OCI-LY1 (cell line): ENCODE results near the gene CALB2.

Source experiments
- H2AFZ ChIP-seq: fragments of 200-600 bp; sonication (generic), shearing (Covaris generic); 2 replicates; pipeline ENCODE4 v1.6.0; 2014; ENCODE audit warnings: antibody characterized with exemption, mild to moderate bottlenecking, low read length
- H3F3A ChIP-seq: fragments of 200-600 bp; sonication (generic), shearing (Covaris generic); 2 replicates; pipeline ENCODE4 v1.6.0; 2014; ENCODE audit warnings: mild to moderate bottlenecking, antibody characterized with exemption, low read length, moderate library complexity; ENCODE audit not compliant: insufficient read depth
- H3K27ac ChIP-seq: fragments of 200-600 bp; sonication (generic); 2 replicates; pipeline ENCODE4 v1.5.1; 2014; ENCODE audit warnings: low read length, mixed run types, mild to moderate bottlenecking, low read depth; ENCODE audit not compliant: poor library complexity, severe bottlenecking
- H3K27me3 ChIP-seq: fragments of 200-600 bp; sonication (generic); 2 replicates; pipeline ENCODE4 v1.6.0; 2014; ENCODE audit warnings: antibody characterized with exemption, mild to moderate bottlenecking, low read length, moderate library complexity; ENCODE audit not compliant: insufficient read depth
- H3K36me3 ChIP-seq: fragments of 200-600 bp; sonication (generic); 2 replicates; pipeline ENCODE4 v1.6.1; 2014; ENCODE audit warnings: mild to moderate bottlenecking, antibody characterized with exemption, low read length, moderate library complexity, mixed read lengths; ENCODE audit not compliant: insufficient read depth
- H3K4me1 ChIP-seq: fragments of 200-600 bp; sonication (generic); 2 replicates; pipeline ENCODE4 v1.5.1; 2014; ENCODE audit warnings: mild to moderate bottlenecking, low read length, moderate library complexity; ENCODE audit not compliant: insufficient read depth, severe bottlenecking
- H3K4me2 ChIP-seq: fragments of 200-600 bp; sonication (generic), shearing (Covaris generic); 2 replicates; pipeline ENCODE4 v1.6.1; 2014; ENCODE audit warnings: low read length
- H3K4me3 ChIP-seq: fragments of 200-600 bp; sonication (generic); 2 replicates; pipeline ENCODE4 v1.5.1; 2014; ENCODE audit warnings: low read length, low read depth, mild to moderate bottlenecking, mixed read lengths; ENCODE audit not compliant: poor library complexity, severe bottlenecking
- H3K79me2 ChIP-seq: fragments of 200-600 bp; shearing (Covaris generic); 2 replicates; pipeline ENCODE4 v1.6.1; 2016; ENCODE audit warnings: mixed run types, low read length, mixed read lengths; ENCODE audit not compliant: insufficient read depth
- H3K9ac ChIP-seq: fragments of 200-600 bp; sonication (generic), shearing (Covaris generic); 2 replicates; pipeline ENCODE4 v1.6.1; 2014; ENCODE audit warnings: mild to moderate bottlenecking, low read length, mixed read lengths
- H3K9me2 ChIP-seq: fragments of 200-600 bp; sonication (generic), shearing (Covaris generic); 2 replicates; pipeline ENCODE4 v1.6.1; 2014; ENCODE audit warnings: low read depth, mild to moderate bottlenecking, low read length, mixed read lengths
- H3K9me3 ChIP-seq: fragments of 200-600 bp; shearing (Covaris generic); 2 replicates; pipeline ENCODE4 v1.6.1; 2014; ENCODE audit warnings: low read length, mixed read lengths
- H4K20me1 ChIP-seq: fragments of 200-600 bp; sonication (generic), shearing (Covaris generic); 2 replicates; pipeline ENCODE4 v1.6.0; 2016; ENCODE audit warnings: mild to moderate bottlenecking, low read length; ENCODE audit not compliant: insufficient read depth
- CTCF ChIP-seq: fragments of 200-600 bp; sonication (generic), shearing (Covaris generic); IDR thresholded peaks from 2 replicates; pipeline ENCODE4 v1.5.1; 2017; ENCODE audit warnings: mild to moderate bottlenecking, antibody characterized with exemption, low read length, moderate library complexity, mixed read lengths
- EZH2 ChIP-seq: fragments of 200-600 bp; sonication (generic), shearing (Covaris generic); IDR thresholded peaks from 2 replicates; pipeline ENCODE4 v1.8.0; 2017; ENCODE audit warnings: borderline replicate concordance, mixed run types, mild to moderate bottlenecking, antibody characterized with exemption, low read length, moderate library complexity, mixed read lengths

CALB2 gene

DNA sequence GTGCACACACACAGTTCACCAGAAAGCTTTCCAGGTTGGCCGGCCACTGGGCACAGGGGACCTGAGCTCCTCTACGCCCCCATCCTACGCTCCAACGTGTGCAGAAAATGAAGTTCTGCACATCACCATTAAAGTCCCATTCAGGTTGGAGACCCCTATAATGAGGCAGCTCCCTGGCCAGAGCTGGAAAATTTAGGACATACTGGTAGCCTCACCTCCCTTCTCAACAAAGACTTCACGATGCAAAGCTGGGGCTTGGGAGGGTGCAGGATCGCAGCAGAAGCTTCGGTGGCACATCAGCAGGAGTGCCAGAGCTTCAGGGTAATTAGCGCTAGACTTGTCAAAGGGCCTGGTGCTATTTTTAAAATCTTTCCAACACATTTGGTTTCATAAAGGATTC lies 15.4 kb upstream of the CALB2 start:
- Histone ChIP-seq H3K4me1 (no peaks in the 10 kb centered on the region), H4K20me1 (no peaks in the 10 kb centered on the region), H3K79me2 (no peaks in the 10 kb centered on the region), H3K4me3 (no peak overlapping the region), H3K4me2 (no peak overlapping the region), H3K27me3 (no peaks in the 10 kb centered on the region), H3K9ac (no peak overlapping the region), H3K9me3 (no peaks in the 10 kb centered on the region), H2AFZ (no peak overlapping the region), H3K9me2 (no peaks in the 10 kb centered on the region), H3F3A (no peaks in the 10 kb centered on the region), H3K36me3 (no peaks in the 10 kb centered on the region), H3K27ac (no peak overlapping the region)
- TF ChIP-seq CTCF (no peak), EZH2 (no peak)

GRCh38 chr16:71344315-71344905 lies 14.1 kb upstream of the CALB2 start:
- no peaks in the 10 kb centered on the region for H3K4me1 ChIP-seq
- H3K4me3 ChIP-seq: no peak overlapping the region
- H4K20me1 ChIP-seq: no peaks in the 10 kb centered on the region
- no peaks in the 10 kb centered on the region for H3K36me3 ChIP-seq
- TF ChIP-seq CTCF: no peak
- TF ChIP-seq EZH2: no peak
- H3K9me3 ChIP-seq: no peaks in the 10 kb centered on the region
- H3F3A ChIP-seq: no peaks in the 10 kb centered on the region
- no peaks in the 10 kb centered on the region for H3K79me2 ChIP-seq
- H3K27ac ChIP-seq: no peak overlapping the region
- no peak overlapping the region for H2AFZ ChIP-seq
- no peak overlapping the region for H3K9ac ChIP-seq
- H3K9me2 ChIP-seq: no peaks in the 10 kb centered on the region
- no peaks in the 10 kb centered on the region for H3K27me3 ChIP-seq
- H3K4me2 ChIP-seq: no peak overlapping the region

DNA sequence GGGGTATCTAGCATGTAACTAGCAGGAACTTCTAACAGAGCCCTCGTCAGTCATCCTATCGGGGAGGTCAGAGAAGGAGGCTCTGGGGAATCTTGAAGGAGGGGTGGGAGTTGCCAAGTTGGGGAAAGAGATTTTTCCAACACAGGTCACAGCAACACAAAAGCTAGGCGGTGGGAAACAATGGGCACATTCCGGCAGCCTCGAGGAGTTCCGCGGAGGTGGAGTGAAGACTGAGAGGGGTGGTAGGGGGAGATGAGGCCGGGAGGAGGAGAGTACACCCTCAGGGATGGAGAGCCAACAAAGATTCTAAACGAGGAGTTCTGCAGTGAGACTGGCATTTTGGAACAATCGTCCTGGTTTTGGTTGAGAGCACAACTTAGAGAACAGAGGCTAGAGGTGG lies 13.5 kb upstream of the CALB2 start:
- Histone ChIP-seq H4K20me1 (no peaks in the 10 kb centered on the region), H3K4me3 (no peak overlapping the region), H3K36me3 (no peaks in the 10 kb centered on the region), H3K79me2 (no peaks in the 10 kb centered on the region), H3K4me2 (no peak overlapping the region), H3K4me1 (no peaks in the 10 kb centered on the region), H3F3A (no peaks in the 10 kb centered on the region), H3K9ac (no peak overlapping the region), H3K27ac (no peak overlapping the region), H3K9me2 (no peaks in the 10 kb centered on the region), H3K27me3 (no peaks in the 10 kb centered on the region), H2AFZ (no peak overlapping the region), H3K9me3 (no peaks in the 10 kb centered on the region)
- TF ChIP-seq CTCF (no peak), EZH2 (no peak)
